Renal cortex interstitium (tissue), 11 donors: ENCODE results near the gene GOLIM4. TPM values are rescaled to one million over a fixed set of nuclear protein-coding genes. Genes with fewer than 3 reads are reported as not detected.
"Not testable (repeated sequence)": the region's sequence is repeated elsewhere in the genome, so short reads cannot be mapped to it uniquely, and the experiment has no call there.

Experiments
- DNase-seq, 11 donors: peaks; one replicate each; pipeline ENCODE4 v3.0.0-alpha.2; 2013; ENCODE audit warnings: low read depth in 9 of 11, low spot score in 4 of 11; ENCODE audit errors: extremely low read depth in 1 of 11
- polyA plus RNA-seq, 3 donors: library from polyadenylated mRNA; unstranded; fragments of 120-200 nt; gene quantifications; one replicate each; pipeline ENCODE4 v1.2.1, GENCODE V29; 2013; ENCODE audit not compliant: insufficient read length in 3 of 3

Gene GOLIM4
- polyA plus RNA-seq, 3 donors = 90.8 to 110 (median 106) TPM

GRCh38 chr3:168028086-168028485, 67.6 kb downstream of the GOLIM4 start:
- no peak for DNase-seq

DNA sequence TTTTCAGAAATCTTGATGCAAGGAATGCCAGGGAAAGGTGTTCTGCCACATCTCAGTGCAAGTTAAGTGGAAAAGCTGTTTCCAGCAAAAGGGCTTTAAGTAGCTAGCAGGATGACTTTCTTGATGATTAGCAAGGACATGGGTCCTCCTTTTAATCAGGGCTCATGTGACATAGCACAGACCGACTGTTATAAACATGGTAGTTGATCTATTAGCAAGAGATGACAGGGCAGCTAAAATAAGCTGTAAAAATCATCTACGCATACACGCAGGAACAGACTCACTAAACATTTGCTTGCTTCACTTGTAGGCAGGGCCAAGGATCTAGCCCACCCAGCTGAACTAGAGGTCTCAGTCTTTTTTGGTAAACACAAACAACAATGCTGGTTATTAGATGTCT, 69.0 kb downstream of the GOLIM4 start:
- DNase-seq = no peak

- DNase-seq = no peak
Observed at GRCh38 chr3:168025076-168025475, 70.6 kb downstream of the GOLIM4 start.

GRCh38 chr3:168024537-168024941, 71.2 kb downstream of the GOLIM4 start:
- DNase-seq = no peak

DNA sequence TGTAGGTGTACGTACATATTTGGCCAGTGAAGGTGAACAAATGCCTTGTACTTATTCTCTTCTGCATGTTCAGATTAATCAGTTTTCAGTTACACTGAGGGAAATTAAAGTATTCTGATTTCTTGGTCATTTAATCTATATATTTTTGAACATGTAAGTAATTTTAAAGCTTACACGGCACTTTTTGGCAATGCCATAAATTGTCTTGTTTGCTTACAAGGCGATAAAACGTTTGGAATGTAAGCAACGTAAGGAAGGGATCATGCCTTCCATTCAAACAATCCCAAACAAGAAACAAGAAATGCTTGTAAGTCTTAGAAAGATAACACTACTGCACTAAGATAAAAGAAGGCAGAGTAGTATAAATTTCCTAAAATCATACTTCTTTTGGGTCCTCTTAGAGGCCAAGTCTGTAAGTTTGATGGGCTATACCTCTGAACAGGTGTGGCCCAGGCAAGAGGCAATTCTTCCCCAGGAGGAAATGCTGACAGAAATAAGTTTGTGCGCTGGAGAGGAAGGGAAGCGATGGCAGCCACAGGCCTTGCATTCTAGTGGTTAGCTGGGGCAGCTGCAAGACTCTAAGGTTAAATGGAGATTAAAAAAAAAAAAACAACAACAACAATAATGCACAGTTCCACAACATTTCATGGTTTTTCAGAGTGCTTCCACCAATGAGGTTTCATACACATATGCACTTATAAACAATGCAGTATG, 73.8 kb downstream of the GOLIM4 start:
- no peak for DNase-seq

- DNase-seq = not testable (repeated sequence)
Observed at GRCh38 chr3:168011280-168011679, 84.4 kb downstream of the GOLIM4 start.

GRCh38 chr3:168006584-168006983, 89.1 kb downstream of the GOLIM4 start:
- DNase-seq = no peak

DNA sequence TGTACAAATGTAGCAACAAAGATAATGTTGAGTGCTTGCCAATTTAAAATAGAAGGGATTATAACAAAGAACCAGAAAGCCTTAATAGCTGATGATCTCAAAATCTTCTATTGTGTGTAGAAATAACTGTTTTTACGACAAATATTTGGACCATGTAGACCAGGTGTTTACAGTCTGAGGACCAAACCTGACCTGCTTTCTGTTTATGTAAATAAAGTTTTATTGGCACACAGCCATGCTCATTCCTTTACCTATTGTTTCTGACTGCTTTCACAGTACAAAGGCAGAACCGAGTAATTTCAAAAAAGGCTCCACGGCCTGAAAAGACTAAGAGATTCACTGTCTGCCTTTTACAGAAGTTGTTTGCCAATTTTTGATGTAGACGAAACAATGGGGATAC, 91.8 kb downstream of the GOLIM4 start:
- DNase-seq = no peak

DNA sequence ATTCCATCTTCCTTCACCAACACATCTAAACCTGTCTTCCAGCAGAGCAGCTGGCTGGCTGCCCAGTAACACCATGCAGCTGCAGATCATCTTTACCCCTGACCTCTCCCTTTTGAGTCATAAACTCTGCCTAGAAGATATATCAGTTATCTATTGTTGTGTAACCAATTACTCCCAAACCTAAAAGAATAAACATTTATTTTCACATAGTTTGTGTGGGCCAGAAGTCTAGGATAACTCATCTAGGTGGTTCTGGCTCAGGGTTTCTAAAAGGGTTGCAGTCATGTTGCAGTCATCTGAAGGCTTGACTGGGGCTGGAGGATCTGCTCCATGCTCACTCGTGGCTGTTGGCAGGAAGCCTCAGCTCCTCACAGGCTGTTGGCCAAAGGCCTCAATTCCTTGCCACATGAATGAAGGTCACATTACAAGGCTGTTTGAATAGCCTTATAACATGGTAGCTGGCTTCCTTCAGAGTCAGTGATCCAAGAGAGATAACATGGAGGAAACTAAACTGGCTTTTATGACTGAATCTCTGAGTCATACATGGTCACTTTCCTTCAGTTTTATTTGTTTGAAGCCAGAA, 92.8 kb downstream of the GOLIM4 start:
- DNase-seq = no peak

DNA sequence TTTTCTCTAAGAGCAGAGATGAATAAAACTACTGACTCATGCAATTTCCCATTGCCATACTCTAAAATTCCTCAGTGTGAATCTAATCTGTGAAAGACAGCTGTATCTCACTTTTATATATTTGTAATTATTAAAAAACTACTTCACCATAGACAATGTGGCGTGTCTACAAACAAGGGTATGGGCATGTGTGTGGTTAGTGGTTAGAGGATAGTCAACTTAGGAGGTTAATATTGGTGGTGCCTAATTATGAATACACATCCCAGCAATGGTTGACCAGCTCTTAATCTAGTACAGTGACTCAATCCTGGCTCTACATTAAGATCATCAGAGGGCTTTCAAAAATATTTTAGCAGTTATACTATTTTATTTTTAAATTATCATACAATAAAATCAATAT, 94.5 kb downstream of the GOLIM4 start:
- DNase-seq = no peak

- DNase-seq = no peak
Observed at GRCh38 chr3:167998253-167998652, 97.5 kb downstream of the GOLIM4 start.

DNA sequence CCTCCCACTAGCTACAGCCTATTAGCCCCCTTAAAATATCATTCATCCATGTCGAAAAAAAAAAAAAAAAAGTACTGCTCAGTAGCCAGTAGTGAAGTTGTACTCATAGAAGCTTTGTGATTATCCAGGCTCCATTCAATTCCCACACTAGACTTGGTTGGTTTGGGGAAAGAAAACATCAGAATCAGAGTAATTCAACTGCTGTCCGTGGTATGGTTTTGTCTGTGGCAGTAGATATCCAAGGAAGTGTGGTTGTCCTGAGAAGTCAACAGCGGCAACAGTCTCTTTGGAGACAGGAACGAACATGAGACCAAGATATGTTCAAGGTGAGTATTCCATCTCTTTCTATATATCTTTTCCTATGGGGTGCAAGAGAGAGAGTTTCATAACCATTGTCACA, 99.2 kb downstream of the GOLIM4 start:
- no peak for DNase-seq

DNA sequence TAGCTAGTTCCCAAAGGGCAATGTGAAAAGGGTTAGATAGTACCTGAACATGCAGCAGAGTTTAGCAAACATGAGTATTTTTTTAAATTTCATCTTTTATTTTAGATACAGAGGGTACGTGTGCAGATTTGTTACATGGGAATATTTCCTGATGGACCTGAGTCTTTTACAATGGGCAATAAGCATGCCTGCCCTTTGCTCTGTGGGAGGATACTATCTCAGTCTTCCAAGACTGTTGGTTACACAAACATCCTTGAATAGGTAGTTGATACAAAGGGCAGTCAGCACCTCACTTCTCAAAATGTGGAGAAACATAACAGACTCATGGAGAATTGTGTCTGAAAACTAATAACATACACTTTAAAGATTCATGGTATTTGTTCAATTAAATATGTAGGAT, 103.3 kb downstream of the GOLIM4 start:
- no peak for DNase-seq

DNA sequence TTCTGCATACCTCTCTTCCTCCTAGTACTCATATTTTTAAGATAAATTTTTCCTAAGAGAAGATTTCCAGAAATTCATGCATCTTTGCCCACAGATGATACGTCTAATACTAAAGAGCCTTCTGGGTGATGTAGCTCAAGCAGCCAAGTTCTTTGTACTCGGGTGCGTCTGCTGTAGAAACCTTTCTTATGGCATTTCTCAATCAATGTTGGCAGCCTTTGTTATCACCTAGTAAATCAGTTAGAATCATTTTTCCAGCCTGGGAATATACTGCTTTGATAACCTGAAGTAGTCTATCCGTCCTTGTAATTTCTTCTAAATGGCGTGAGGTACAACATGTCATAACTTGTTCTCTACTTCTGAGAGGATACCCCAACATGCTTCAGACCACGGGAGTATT, 104.5 kb downstream of the GOLIM4 start:
- no peak for DNase-seq

DNA sequence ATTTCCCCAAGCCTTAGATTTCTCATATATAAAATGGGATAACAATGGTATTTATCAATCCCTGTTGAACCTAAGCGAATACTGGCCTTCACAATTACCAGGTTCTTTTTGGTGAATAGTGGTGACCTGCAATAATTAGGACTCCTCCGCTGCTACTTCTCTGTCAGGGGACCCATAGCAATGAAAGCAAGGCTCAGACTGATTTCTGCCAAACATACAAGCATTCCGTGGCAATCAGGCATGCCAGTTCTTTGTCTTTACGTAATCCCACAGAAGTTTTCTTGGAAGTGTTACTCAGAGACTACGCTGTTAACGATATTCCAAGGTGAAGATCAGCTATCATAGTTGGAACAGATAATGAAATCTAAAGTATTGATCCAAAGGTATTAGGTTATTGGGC, 105.7 kb downstream of the GOLIM4 start:
- no peak for DNase-seq

DNA sequence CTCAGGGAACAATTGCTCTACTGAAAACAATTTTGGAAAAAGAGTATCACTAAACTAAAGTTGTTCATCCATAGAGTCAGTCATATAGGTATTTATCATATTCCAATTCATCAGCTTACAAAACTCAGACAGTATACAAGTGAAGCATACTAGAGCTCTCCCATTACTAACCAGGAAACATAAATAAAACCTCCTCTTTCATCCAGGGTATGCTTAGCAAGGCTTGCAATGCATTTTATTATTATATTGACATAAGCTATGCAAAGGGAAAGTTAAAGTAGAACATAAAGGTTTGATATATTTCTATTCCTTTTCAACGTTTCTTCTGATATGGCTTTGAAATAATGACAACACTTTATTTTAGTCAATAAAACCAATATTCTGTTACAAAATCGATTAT, 106.7 kb downstream of the GOLIM4 start:
- no peak for DNase-seq

- no peak for DNase-seq
Observed at GRCh38 chr3:167983583-167983982, 112.1 kb downstream of the GOLIM4 start.

GRCh38 chr3:167978486-167978885, 117.2 kb downstream of the GOLIM4 start:
- no peak for DNase-seq

GRCh38 chr3:167978071-167978470, 117.7 kb downstream of the GOLIM4 start:
- no peak for DNase-seq

DNA sequence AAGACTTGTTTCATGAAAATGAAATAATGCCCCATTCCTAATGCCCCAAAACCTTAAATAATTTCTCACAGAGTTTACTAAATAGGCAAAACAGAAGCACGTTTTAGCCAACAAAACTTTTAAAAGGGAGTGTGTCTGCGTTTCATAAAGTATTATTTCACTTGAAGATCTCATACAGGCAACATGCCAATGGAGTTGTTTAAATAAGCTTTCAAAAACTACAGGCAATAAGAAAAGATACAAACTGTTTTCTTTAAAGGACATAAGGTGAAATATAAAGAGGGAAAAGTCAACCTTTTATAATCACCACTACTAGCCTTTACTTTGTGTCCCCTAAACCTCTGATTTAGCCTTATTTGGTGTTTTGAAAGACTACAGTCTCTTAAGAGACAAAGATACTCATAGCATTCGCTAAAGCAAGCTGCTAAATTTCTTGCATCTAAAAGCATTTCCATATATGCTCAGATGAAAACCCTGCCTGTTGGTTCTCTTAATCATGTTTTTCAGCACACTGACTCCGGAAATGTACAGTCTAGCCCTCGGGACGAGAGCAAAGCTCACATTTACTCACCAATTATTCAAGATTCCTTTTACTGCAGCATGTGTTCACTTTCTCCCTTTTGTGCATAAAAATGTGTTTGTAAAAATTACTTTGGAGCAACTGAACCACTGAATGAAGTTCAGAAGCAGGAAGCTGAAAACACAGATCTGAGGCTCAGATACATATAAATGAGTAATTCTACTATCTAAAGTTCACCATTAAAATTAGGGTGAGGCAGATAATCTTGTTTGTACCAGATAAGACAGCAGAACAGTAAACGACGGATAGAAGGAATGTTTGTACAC, 119.0 kb downstream of the GOLIM4 start:
- no peak for DNase-seq
